Retinal pigment epithelial cell (primary cell): ENCODE results near the gene GNG4.

Experiments used
- DNase-seq: peaks from one replicate; pipeline ENCODE4 v3.0.0-alpha.2; 2010; ENCODE audit warnings: low read depth
- H3K4me3 ChIP-seq: 2 replicates; pipeline ENCODE4 v1.5.1; 2011; ENCODE audit warnings: mild to moderate bottlenecking, low read length, control low read depth, moderate library complexity
- TF ChIP-seq, protein P1 (sequence below): conservative IDR thresholded peaks from 2 replicates; pipeline ENCODE4 v1.5.1; 2011; ENCODE audit warnings: low read depth, low read length, control low read depth, inconsistent platforms

Gene GNG4

DNA sequence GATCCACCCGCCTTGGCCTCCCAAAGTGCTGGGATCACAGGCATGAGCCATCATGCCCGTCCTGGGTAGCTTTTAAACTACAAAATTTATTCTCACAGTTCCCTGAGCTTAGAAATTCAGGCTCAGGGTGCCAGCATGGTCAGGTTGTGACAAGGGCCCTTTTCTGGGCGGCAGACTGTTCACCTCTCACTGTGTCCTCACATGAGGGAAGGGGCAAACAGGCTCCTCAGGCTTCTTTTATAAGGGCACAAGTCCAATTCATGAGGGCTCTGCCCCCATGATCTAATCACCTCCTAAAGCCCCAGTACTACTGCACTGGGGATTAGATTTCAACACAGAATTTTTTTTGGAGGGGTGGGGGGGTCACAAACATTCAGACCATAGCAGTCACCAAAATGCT, 36.8 kb downstream of the GNG4 start:
- TF ChIP-seq, protein P1, sequence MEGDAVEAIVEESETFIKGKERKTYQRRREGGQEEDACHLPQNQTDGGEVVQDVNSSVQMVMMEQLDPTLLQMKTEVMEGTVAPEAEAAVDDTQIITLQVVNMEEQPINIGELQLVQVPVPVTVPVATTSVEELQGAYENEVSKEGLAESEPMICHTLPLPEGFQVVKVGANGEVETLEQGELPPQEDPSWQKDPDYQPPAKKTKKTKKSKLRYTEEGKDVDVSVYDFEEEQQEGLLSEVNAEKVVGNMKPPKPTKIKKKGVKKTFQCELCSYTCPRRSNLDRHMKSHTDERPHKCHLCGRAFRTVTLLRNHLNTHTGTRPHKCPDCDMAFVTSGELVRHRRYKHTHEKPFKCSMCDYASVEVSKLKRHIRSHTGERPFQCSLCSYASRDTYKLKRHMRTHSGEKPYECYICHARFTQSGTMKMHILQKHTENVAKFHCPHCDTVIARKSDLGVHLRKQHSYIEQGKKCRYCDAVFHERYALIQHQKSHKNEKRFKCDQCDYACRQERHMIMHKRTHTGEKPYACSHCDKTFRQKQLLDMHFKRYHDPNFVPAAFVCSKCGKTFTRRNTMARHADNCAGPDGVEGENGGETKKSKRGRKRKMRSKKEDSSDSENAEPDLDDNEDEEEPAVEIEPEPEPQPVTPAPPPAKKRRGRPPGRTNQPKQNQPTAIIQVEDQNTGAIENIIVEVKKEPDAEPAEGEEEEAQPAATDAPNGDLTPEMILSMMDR = no peak
- no peak for DNase-seq
- no peak overlapping the region for H3K4me3 ChIP-seq

DNA sequence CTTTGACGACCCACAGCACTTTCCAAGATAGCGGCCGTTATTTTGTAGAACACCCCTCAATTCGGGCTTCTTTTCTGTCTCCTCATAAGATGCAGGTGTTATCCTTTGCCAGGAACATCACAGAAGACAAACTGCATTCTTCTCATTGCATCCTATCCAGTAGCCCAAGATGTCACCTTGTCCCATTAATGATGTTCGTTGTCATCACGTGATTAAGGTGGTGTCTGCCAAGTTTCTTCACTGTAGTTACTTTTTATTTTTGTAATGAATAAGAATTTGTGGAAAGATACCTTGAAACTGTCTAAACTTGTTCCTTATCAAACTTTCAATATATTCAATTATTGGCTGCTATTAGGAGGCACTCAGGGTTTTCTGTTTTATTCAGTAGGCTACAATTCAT, 39.4 kb downstream of the GNG4 start:
- DNase-seq = no peak
- TF ChIP-seq, protein P1 = no peak
- H3K4me3 ChIP-seq = no peak overlapping the region

DNA sequence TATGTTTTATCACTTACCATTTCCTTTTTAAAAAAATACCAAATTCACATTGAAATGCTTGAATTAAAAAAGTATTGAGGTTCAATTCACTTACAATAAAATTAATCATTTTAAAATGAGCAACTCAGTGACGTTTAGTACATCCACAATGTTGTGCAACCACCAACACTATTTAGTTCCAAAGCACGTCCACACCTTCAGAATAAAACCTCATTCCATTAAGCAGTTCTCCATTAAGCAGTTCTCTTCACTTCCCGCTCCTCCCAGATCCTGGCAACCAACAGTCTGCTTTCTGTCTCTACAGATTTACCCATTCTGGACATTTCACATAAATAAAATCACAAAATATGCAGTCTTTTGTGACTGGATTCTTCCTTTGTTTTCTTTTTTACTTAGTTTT, 41.3 kb downstream of the GNG4 start:
- TF ChIP-seq, protein P1 = no peak
- no peak overlapping the region for H3K4me3 ChIP-seq
- DNase-seq = no peak

- TF ChIP-seq, protein P1 = no peak
- no peak for DNase-seq
Measured at GRCh38 chr1:235607284-235607683, 42.3 kb downstream of the GNG4 start.

DNA sequence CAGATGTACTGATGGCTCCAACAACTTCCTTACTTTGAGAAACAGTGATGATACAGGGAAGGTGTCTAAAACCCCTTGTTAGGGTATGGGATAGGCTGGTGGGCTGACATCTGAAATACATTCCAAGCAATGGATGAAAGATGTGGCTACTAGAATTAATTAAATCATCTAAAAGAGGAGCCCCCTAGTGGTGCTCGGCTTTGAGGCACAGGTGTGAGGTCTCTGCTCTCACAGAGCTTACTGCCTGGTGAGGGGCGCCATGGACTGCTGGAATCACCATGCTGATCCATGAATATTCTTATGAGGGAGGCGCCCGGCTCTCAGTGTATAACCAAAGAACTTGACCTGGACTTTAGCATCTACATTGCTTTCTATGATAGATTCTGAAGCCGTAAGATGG, 48.5 kb downstream of the GNG4 start:
- TF ChIP-seq, protein P1 = peak; percentile 62
- H3K4me3 ChIP-seq = no peak overlapping the region
- DNase-seq = no peak

More at GRCh38 chr1:235607284-235607683, 42.3 kb downstream of the GNG4 start:
- no peak overlapping the region for H3K4me3 ChIP-seq

GRCh38 chr1:235599536-235599935, 50.0 kb downstream of the GNG4 start:
- no peak overlapping the region for H3K4me3 ChIP-seq
- TF ChIP-seq, protein P1 = no peak
- no peak for DNase-seq

DNA sequence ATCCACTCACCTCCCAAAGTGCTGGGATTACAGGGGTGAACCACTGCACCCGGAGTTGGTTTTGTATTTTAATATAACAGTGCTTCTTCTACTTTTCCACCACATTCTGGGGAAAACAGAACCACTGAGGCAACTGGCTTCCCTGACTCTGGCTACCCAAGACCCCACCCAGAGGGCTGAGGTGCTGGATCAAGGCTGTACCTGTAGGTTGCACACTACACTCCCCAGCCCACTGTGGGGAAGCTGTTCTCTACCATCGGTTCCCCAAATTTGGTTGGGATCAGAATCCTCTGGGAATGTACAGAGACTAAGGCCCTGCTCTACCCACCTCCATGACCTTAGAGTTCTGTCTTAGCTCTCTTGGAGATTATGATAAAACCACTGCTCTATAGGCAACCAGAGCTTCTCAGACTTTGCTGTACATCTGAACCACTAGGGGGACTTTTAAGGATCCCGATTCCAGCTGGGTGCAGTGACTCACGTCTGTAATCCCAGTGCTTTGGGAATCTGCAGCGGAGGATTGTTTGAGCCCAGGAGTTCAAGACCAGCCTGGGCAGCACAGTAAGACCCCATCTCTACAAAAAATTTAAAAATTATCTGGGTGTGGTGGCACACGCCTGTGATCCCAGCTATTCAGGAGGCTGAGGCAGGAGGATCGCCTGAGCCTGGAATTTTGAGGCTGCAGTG, 51.6 kb downstream of the GNG4 start:
- TF ChIP-seq, protein P1 = peak; percentile 53
- DNase-seq = no peak
- no peak overlapping the region for H3K4me3 ChIP-seq
